K562 (cell line): ENCODE data around the gene TTC31. TPM values are rescaled to one million over a fixed set of nuclear protein-coding genes. Genes with fewer than 3 reads are reported as not detected.

Experiments
- ATF1 ChIP-seq, 2 experiments: fragments of 450-650 bp in 1 of 2; IDR thresholded peaks; 2 replicates each; pipeline ENCODE4 v1.6.1; 2016; ENCODE audit warnings: missing compliant biosample characterization in 1 of 2, missing genetic modification characterization in 1 of 2
- ETS1 ChIP-seq: conservative IDR thresholded peaks from 2 replicates; pipeline ENCODE4 v1.6.1; 2011; ENCODE audit warnings: low read depth, mild to moderate bottlenecking, low read length; ENCODE audit not compliant: control insufficient read depth
- FIP1L1 ChIP-seq: fragments of 200-400 bp; formaldehyde crosslinking; IDR thresholded peaks from 2 replicates; pipeline ENCODE4 v1.6.1; 2018; ENCODE audit warnings: mild to moderate bottlenecking, low read depth, low read length; ENCODE audit not compliant: poor library complexity, severe bottlenecking
- FOXA3 ChIP-seq, 2 experiments: fragments of 450-650 bp in 1 of 2; sonication (generic) in 1 of 2; formaldehyde crosslinking; IDR thresholded peaks in 1 of 2; conservative IDR thresholded peaks in 1 of 2; 2 replicates each; pipeline versions ENCODE4 v1.4.0 to v1.8.0; 2020 to 2022; ENCODE audit warnings: mild to moderate bottlenecking in 2 of 2, missing genetic modification reagents in 1 of 2
- HDAC6 ChIP-seq: IDR thresholded peaks from 2 replicates; pipeline ENCODE4 v1.6.1; 2012; ENCODE audit warnings: low read depth, mild to moderate bottlenecking, control low read depth, inconsistent platforms, low read length, moderate library complexity
- KLF6 ChIP-seq: fragments of 250-450 bp; sonication (Bioruptor Pico); IDR thresholded peaks from 2 replicates; pipeline ENCODE4 v1.4.0; 2020; ENCODE audit warnings: mild to moderate bottlenecking, moderate library complexity, borderline replicate concordance
- LCOR ChIP-seq: sonication (generic); formaldehyde crosslinking; IDR thresholded peaks from 2 replicates; pipeline ENCODE4 v1.8.0; 2022; ENCODE audit warnings: mild to moderate bottlenecking, missing genetic modification reagents
- LEF1 ChIP-seq: fragments of 450-650 bp; IDR thresholded peaks from 2 replicates; pipeline ENCODE4 v1.6.1; 2016; ENCODE audit warnings: mild to moderate bottlenecking
- MEF2D ChIP-seq: conservative IDR thresholded peaks from 2 replicates; pipeline ENCODE4 v1.6.1; 2016; ENCODE audit warnings: low read depth, missing genetic modification characterization, missing compliant biosample characterization
- PML ChIP-seq: IDR thresholded peaks from 2 replicates; pipeline ENCODE4 v1.6.1; 2012; ENCODE audit warnings: low read length, inconsistent platforms
- POLR2A ChIP-seq: fragments of 450-650 bp; conservative IDR thresholded peaks from 2 replicates; pipeline ENCODE4 v1.6.1; 2016
- POLR2AphosphoS5 ChIP-seq: IDR thresholded peaks from 2 replicates; pipeline ENCODE4 v1.6.1; 2011; ENCODE audit warnings: mild to moderate bottlenecking, low read depth, low read length, moderate library complexity; ENCODE audit not compliant: control insufficient read depth, insufficient read depth
- SRF ChIP-seq, 2 experiments: fragments of 250-450, 450-650 bp in 1 of 2; sonication (Bioruptor Pico) in 1 of 2; sonication (generic) in 1 of 2; formaldehyde crosslinking; IDR thresholded peaks; 2 replicates each; pipeline versions ENCODE4 v1.5.0 to v1.5.1; 2020 to 2022; ENCODE audit warnings: mild to moderate bottlenecking in 1 of 2, missing genetic modification reagents in 1 of 2
- TAF7 ChIP-seq: fragments of 450-650 bp; IDR thresholded peaks from 2 replicates; pipeline ENCODE4 v1.6.1; 2016; ENCODE audit warnings: missing genetic modification characterization, missing compliant biosample characterization
- VEZF1 ChIP-seq: fragments of 200-800 bp; sonication (Bioruptor generic); IDR thresholded peaks from 2 replicates; pipeline ENCODE4 v1.6.1; 2017; ENCODE audit warnings: missing genetic modification characterization, missing compliant biosample characterization
- ZBTB2 ChIP-seq: fragments of 450-650 bp; IDR thresholded peaks from 2 replicates; pipeline ENCODE4 v1.6.1; 2016; ENCODE audit warnings: antibody characterized with exemption
- ZBTB33 ChIP-seq: sonication (generic); formaldehyde crosslinking; IDR thresholded peaks from 2 replicates; pipeline ENCODE4 v1.8.1; 2023; ENCODE audit warnings: mild to moderate bottlenecking, missing genetic modification reagents
- ZNF384 ChIP-seq: IDR thresholded peaks from 2 replicates; pipeline ENCODE4 v1.6.1; 2012; ENCODE audit warnings: low read depth, low read length, improper control_type of control experiment
- ZZZ3 ChIP-seq: fragments of 450-650 bp; IDR thresholded peaks from 2 replicates; pipeline ENCODE4 v1.6.1; 2016; ENCODE audit warnings: antibody characterized with exemption, mild to moderate bottlenecking, moderate library complexity
- polyA plus RNA-seq, 8 experiments: library from polyadenylated mRNA; depleted of rRNA in 4 of 8; stranded (reverse) in 5 of 8; unstranded in 3 of 8; fragments of >200 nt; fragmentation: Nextera tagmentation in 2 of 8; fragmentation: Illumina TruSeq in 1 of 8; extraction: Ambion mirVana in 2 of 8; extraction: Trizol in 1 of 8; gene quantifications; 2 replicates each; pipeline versions ENCODE4 v1.2.1 to v1.2.3, GENCODE V29; 2011 to 2014; ENCODE audit warnings: inconsistent platforms in 1 of 8, missing spikeins in 1 of 8
- total RNA-seq, 7 experiments: library from RNA; depleted of rRNA in 6 of 7; stranded (reverse); fragments of >200 nt in 6 of 7; fragmentation: Illumina TruSeq in 2 of 7; extraction: Trizol in 2 of 7; gene quantifications; 2 replicates each; pipeline versions ENCODE4 v1.2.1 to v1.2.3, GENCODE V29; 2011 to 2021; ENCODE audit warnings: low replicate concordance in 1 of 7

The TTC31 gene
- total and polyA plus RNA-seq, 9 of the 15 experiments (the other 6 are each of a cell fraction or from before 2014, with no cell fraction given), result 4.7 to 30.5 (median 15.9) TPM

GRCh38 chr2:74454654-74455511, 28.0 kb upstream of the TTC31 start, which contains the start of gene INO80B (continued):
- 0 out of 4 replicates have a peak, but pooled peaks of 1 of the 2 experiments have one; percentile 47 for TF ChIP-seq FOXA3 (CRISPR knock-in tag; conservative IDR thresholded peaks at IDR 0.05 in 1 of 2, IDR thresholded peaks at IDR 0.05 in 1 of 2)
- TF ChIP-seq SRF (CRISPR knock-in tag; IDR thresholded peaks at IDR 0.05), result peak in 1 of 2 experiments; percentile 77; a peak in 1 of 4 replicates
- no peak for TF ChIP-seq ATF1 (CRISPR knock-in tag; IDR thresholded peaks at IDR 0.05)
- TF ChIP-seq ATF1 (tag; IDR thresholded peaks at IDR 0.05), result peak; percentile 85
- TF ChIP-seq PML, result peak; percentile 58; the same call in 1 of the 2 replicates
- TF ChIP-seq ZNF384, result peak; percentile 50; the same call in 1 of the 2 replicates
- peak; percentile 69 for TF ChIP-seq POLR2AphosphoS5
- TF ChIP-seq ZBTB2, result peak; percentile 45; the same call in 1 of the 2 replicates
- TF ChIP-seq VEZF1 (CRISPR knock-in tag), result peak; percentile 69
- TF ChIP-seq KLF6 (CRISPR knock-in tag), result peak; percentile 17; the same call in 1 of the 2 replicates
- TF ChIP-seq HDAC6, result 0 out of 2 replicates have a peak, but pooled peaks have one; percentile 51
- TF ChIP-seq LCOR (CRISPR knock-in tag), result peak; percentile 99
- peak; percentile 93 for TF ChIP-seq ETS1
- TF ChIP-seq ZBTB33, result peak; percentile 69
- TF ChIP-seq POLR2A, result peak; percentile 85
- peak; percentile 52; the same call in 1 of the 2 replicates for TF ChIP-seq TAF7 (tag)
- TF ChIP-seq LEF1, result 0 out of 2 replicates have a peak, but pooled peaks have one; percentile 30
- TF ChIP-seq FIP1L1, result no peak
- peak; percentile 69 for TF ChIP-seq MEF2D
- TF ChIP-seq ZZZ3, result 0 out of 2 replicates have a peak, but pooled peaks have one; percentile 20
